ENCODE measurements around the gene OCA2.

The OCA2 gene

DNA sequence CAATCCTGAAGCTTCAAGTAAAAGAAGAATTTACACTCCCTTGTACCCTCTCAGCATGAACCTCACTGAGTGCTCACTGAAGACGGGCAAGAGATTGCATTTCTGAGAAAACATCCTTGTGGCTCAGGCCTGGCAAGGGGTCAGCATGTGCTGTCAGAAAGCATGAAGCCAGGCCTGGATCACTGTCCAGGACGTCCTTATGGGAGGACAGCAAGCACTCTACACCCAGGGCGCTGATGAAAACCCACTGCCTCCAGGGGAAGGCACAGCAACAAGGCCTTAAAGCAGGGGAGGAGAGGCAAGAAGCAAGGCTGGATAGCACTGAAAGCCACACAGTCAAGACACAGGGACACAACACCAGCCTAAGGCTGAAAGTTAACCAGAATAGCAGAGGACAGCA lies 315.4 kb downstream of the OCA2 start:
- H3K9ac ChIP-seq (ENCODE audit: low read depth, low read length) = no peak overlapping the region
- H3K36me3 ChIP-seq (ENCODE audit: control insufficient read depth, insufficient read depth, low read length) = no peaks in the 10 kb centered on the region
- no peak overlapping the region for H3K4me3 ChIP-seq (ENCODE audit: low read depth, low read length)
- H3K27ac ChIP-seq (ENCODE audit: low read depth, low read length) = no peak overlapping the region
- no peaks in the 10 kb centered on the region for H3K9me3 ChIP-seq (ENCODE audit: control insufficient read depth, insufficient read depth, low read length)
- peaks cover 10% of the 10 kb centered on the region; the same call in 1 of the 2 replicates for H3K4me1 ChIP-seq (ENCODE audit: control insufficient read depth, insufficient read depth, low read length)
- H3K27me3 ChIP-seq (ENCODE audit: control insufficient read depth, insufficient read depth, low read length) = no peaks in the 10 kb centered on the region

GRCh38 chr15:27782125-27782524 lies 317.0 kb downstream of the OCA2 start:
- no peak overlapping the region for H3K9ac ChIP-seq (ENCODE audit: low read depth, low read length)
- no peaks in the 10 kb centered on the region for H3K9me3 ChIP-seq (ENCODE audit: control insufficient read depth, insufficient read depth, low read length)
- no peak overlapping the region for H3K27ac ChIP-seq (ENCODE audit: low read depth, low read length)
- peaks cover 7% of the 10 kb centered on the region; the same call in 1 of the 2 replicates for H3K4me1 ChIP-seq (ENCODE audit: control insufficient read depth, insufficient read depth, low read length)
- H3K27me3 ChIP-seq (ENCODE audit: control insufficient read depth, insufficient read depth, low read length) = no peaks in the 10 kb centered on the region
- H3K4me3 ChIP-seq (ENCODE audit: low read depth, low read length) = no peak overlapping the region
- no peaks in the 10 kb centered on the region for H3K36me3 ChIP-seq (ENCODE audit: control insufficient read depth, insufficient read depth, low read length)

DNA sequence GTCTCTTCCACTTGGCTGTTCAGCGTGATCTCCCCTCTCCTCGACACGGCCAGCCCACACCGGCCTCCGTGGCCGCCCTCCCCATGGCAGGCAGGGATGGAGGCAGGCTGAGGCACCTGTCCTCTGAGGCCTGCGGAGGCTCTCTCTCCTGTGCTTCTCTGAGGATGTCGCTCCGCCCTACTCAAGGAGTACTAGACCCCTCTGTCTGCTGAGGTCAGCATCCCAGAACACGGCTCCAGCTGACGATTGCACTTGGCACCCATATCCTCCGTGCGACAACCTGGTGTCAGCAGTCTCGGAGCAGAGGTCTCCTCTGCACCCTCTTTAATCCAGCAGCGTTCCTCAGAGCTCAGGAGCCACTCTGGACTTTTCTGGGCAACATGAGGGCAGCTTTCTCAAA lies 322.6 kb downstream of the OCA2 start:
- H3K27ac ChIP-seq (ENCODE audit: low read depth, low read length) = no peak overlapping the region
- no peak overlapping the region for H3K4me3 ChIP-seq (ENCODE audit: low read depth, low read length)
- no peaks in the 10 kb centered on the region for H3K27me3 ChIP-seq (ENCODE audit: control insufficient read depth, insufficient read depth, low read length)
- H3K36me3 ChIP-seq (ENCODE audit: control insufficient read depth, insufficient read depth, low read length) = no peaks in the 10 kb centered on the region
- no peaks in the 10 kb centered on the region for H3K9me3 ChIP-seq (ENCODE audit: control insufficient read depth, insufficient read depth, low read length)
- H3K9ac ChIP-seq (ENCODE audit: low read depth, low read length) = no peak overlapping the region
- H3K4me1 ChIP-seq (ENCODE audit: control insufficient read depth, insufficient read depth, low read length) = no peaks in the 10 kb centered on the region

DNA sequence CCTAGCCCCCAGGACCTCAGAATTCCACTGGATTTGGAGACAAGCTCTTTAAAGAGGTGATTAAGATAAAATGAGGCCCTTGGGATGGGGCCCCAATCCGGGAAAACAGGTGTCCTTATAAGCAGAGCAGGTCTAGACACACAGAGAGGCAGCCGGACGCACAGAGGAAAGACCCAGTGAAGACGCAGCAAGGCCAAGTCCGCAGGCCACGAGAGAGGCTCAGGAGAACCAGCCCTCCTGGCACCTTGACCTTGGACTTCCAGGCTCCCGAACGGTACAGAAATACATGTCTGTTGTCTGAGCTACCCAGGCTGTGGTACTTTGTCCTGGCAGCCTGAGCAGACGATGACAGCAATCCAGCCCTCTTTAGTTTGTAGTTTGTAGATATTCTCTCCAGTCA lies 324.5 kb downstream of the OCA2 start:
- H3K9ac ChIP-seq (ENCODE audit: low read depth, low read length) = no peak overlapping the region
- H3K27me3 ChIP-seq (ENCODE audit: control insufficient read depth, insufficient read depth, low read length) = no peaks in the 10 kb centered on the region
- H3K36me3 ChIP-seq (ENCODE audit: control insufficient read depth, insufficient read depth, low read length) = no peaks in the 10 kb centered on the region
- H3K9me3 ChIP-seq (ENCODE audit: control insufficient read depth, insufficient read depth, low read length) = no peaks in the 10 kb centered on the region
- H3K4me1 ChIP-seq (ENCODE audit: control insufficient read depth, insufficient read depth, low read length) = no peaks in the 10 kb centered on the region
- H3K4me3 ChIP-seq (ENCODE audit: low read depth, low read length) = no peak overlapping the region
- H3K27ac ChIP-seq (ENCODE audit: low read depth, low read length) = no peak overlapping the region

- Histone ChIP-seq H3K27me3 (ENCODE audit: control insufficient read depth, insufficient read depth, low read length) (no peaks in the 10 kb centered on the region), H3K36me3 (ENCODE audit: control insufficient read depth, insufficient read depth, low read length) (no peaks in the 10 kb centered on the region), H3K27ac (ENCODE audit: low read depth, low read length) (no peak overlapping the region), H3K4me1 (ENCODE audit: control insufficient read depth, insufficient read depth, low read length) (no peaks in the 10 kb centered on the region), H3K4me3 (ENCODE audit: low read depth, low read length) (no peak overlapping the region), H3K9me3 (ENCODE audit: control insufficient read depth, insufficient read depth, low read length) (no peaks in the 10 kb centered on the region), H3K9ac (ENCODE audit: low read depth, low read length) (no peak overlapping the region)
These were observed 324.9 kb downstream of the OCA2 start for GRCh38 chr15:27774191-27774590.

DNA sequence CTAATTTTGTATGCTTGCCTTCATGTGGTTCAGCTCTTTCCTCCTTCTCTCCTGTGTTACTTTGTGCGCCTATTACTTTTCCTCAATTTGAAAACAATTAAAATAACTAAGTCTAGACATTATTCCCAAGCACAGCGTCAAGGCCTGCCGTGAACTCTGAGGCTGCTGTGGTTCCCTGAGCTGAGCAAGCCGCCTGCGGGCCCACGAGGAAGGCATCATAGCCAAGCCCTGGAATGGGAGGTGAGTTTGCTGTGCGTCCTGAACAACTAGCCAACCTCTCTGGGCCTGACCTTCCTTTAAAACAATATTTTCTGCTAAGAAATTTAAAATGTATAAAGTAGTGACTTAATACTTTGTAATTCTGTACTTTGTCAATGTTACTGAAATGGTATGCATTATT lies 327.2 kb downstream of the OCA2 start:
- no peaks in the 10 kb centered on the region for H3K27me3 ChIP-seq (ENCODE audit: control insufficient read depth, insufficient read depth, low read length)
- H3K9ac ChIP-seq (ENCODE audit: low read depth, low read length) = no peak overlapping the region
- no peak overlapping the region for H3K27ac ChIP-seq (ENCODE audit: low read depth, low read length)
- H3K36me3 ChIP-seq (ENCODE audit: control insufficient read depth, insufficient read depth, low read length) = no peaks in the 10 kb centered on the region
- peaks cover 8% of the 10 kb centered on the region for H3K4me1 ChIP-seq (ENCODE audit: control insufficient read depth, insufficient read depth, low read length)
- H3K4me3 ChIP-seq (ENCODE audit: low read depth, low read length) = no peak overlapping the region
- H3K9me3 ChIP-seq (ENCODE audit: control insufficient read depth, insufficient read depth, low read length) = peaks cover 3% of the 10 kb centered on the region

- Histone ChIP-seq H3K9ac (ENCODE audit: low read depth, low read length) (no peak overlapping the region), H3K4me3 (ENCODE audit: low read depth, low read length) (no peak overlapping the region), H3K9me3 (ENCODE audit: control insufficient read depth, insufficient read depth, low read length) (peaks cover 11% of the 10 kb centered on the region), H3K36me3 (ENCODE audit: control insufficient read depth, insufficient read depth, low read length) (no peaks in the 10 kb centered on the region), H3K4me1 (ENCODE audit: control insufficient read depth, insufficient read depth, low read length) (peaks cover 8% of the 10 kb centered on the region), H3K27ac (ENCODE audit: low read depth, low read length) (no peak overlapping the region), H3K27me3 (ENCODE audit: control insufficient read depth, insufficient read depth, low read length) (no peaks in the 10 kb centered on the region)
These were observed 328.2 kb downstream of the OCA2 start for GRCh38 chr15:27770769-27771554.

GRCh38 chr15:27770086-27770607 lies 329.0 kb downstream of the OCA2 start:
- H3K9me3 ChIP-seq (ENCODE audit: control insufficient read depth, insufficient read depth, low read length) = peaks cover 15% of the 10 kb centered on the region
- no peaks in the 10 kb centered on the region for H3K27me3 ChIP-seq (ENCODE audit: control insufficient read depth, insufficient read depth, low read length)
- H3K4me1 ChIP-seq (ENCODE audit: control insufficient read depth, insufficient read depth, low read length) = peaks cover 8% of the 10 kb centered on the region
- H3K9ac ChIP-seq (ENCODE audit: low read depth, low read length) = no peak overlapping the region
- no peak overlapping the region for H3K27ac ChIP-seq (ENCODE audit: low read depth, low read length)
- H3K36me3 ChIP-seq (ENCODE audit: control insufficient read depth, insufficient read depth, low read length) = no peaks in the 10 kb centered on the region
- no peak overlapping the region for H3K4me3 ChIP-seq (ENCODE audit: low read depth, low read length)

- peaks cover 9% of the 10 kb centered on the region for H3K4me1 ChIP-seq (ENCODE audit: control insufficient read depth, insufficient read depth, low read length)
- no peak overlapping the region for H3K27ac ChIP-seq (ENCODE audit: low read depth, low read length)
- no peaks in the 10 kb centered on the region for H3K36me3 ChIP-seq (ENCODE audit: control insufficient read depth, insufficient read depth, low read length)
- no peaks in the 10 kb centered on the region for H3K27me3 ChIP-seq (ENCODE audit: control insufficient read depth, insufficient read depth, low read length)
- H3K4me3 ChIP-seq (ENCODE audit: low read depth, low read length) = no peak overlapping the region
- peaks cover 15% of the 10 kb centered on the region for H3K9me3 ChIP-seq (ENCODE audit: control insufficient read depth, insufficient read depth, low read length)
- no peak overlapping the region for H3K9ac ChIP-seq (ENCODE audit: low read depth, low read length)
These were observed 329.5 kb downstream of the OCA2 start for GRCh38 chr15:27769652-27770051.

GRCh38 chr15:27768732-27769475 lies 330.2 kb downstream of the OCA2 start:
- Histone ChIP-seq H3K27ac (ENCODE audit: low read depth, low read length) (no peak overlapping the region), H3K9ac (ENCODE audit: low read depth, low read length) (no peak overlapping the region), H3K36me3 (ENCODE audit: control insufficient read depth, insufficient read depth, low read length) (no peaks in the 10 kb centered on the region), H3K9me3 (ENCODE audit: control insufficient read depth, insufficient read depth, low read length) (peaks cover 15% of the 10 kb centered on the region), H3K27me3 (ENCODE audit: control insufficient read depth, insufficient read depth, low read length) (no peaks in the 10 kb centered on the region), H3K4me1 (ENCODE audit: control insufficient read depth, insufficient read depth, low read length) (peaks cover 17% of the 10 kb centered on the region), H3K4me3 (ENCODE audit: low read depth, low read length) (no peak overlapping the region)
